GM18517 (cell line): Measurements from ENCODE around the gene PPFIA3.
A peak's percentile ranks its signal among the peaks of the same experiment; 100 is the strongest.
"Not testable (repeated sequence)": the region's sequence is repeated elsewhere in the genome, so short reads cannot be mapped to it uniquely, and the experiment has no call there.

Experiments
- ATAC-seq: cut with Tn5 transposase; IDR thresholded peaks from one replicate; pipeline ENCODE4 v1.9.1; 2021; ENCODE audit warnings: mild to moderate bottlenecking, moderate library complexity; ENCODE audit not compliant: unreplicated experiment

Gene PPFIA3

GRCh38 chr19:49121841-49122240 is 2.5 kb downstream of the PPFIA3 start:
- not testable (repeated sequence) for ATAC-seq

- ATAC-seq, result not testable (repeated sequence)
Observed at GRCh38 chr19:49123285-49123684, 3.9 kb downstream of the PPFIA3 start.

DNA sequence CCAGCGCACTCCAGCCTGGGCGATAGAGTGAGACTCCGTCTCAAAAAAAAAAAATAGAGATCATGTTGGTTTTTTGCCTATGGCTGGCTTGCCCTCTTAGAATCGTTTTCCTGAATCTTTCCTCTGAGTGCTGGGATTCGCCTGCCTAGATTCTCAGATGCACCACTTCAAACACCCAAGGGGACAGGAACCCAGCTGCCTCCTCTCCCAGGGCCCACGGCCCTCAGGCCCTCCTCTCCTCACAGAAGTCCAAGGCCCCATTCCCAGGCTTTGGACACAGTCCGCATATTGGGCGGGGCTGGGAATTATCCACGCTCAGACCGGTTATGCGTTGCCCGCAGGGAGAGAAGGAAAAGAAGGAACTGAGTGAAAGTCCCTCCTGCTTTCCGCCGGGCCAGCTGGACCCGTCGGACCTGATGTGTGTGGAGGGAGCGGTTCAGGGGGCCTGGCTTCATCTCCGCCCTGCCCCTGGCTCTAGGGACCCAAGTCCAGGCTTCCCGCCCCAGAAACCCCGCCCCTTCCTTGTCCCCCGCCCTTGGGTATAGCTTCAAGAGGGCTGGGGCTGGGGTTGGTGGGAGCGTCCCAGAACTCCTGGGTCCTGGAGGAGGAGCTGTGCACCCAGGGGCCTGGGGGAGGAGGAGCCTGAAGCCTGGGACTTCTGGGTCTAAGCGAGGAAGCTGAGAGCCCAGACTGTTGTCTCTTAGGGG is 5.8 kb downstream of the PPFIA3 start:
- no peak for ATAC-seq

DNA sequence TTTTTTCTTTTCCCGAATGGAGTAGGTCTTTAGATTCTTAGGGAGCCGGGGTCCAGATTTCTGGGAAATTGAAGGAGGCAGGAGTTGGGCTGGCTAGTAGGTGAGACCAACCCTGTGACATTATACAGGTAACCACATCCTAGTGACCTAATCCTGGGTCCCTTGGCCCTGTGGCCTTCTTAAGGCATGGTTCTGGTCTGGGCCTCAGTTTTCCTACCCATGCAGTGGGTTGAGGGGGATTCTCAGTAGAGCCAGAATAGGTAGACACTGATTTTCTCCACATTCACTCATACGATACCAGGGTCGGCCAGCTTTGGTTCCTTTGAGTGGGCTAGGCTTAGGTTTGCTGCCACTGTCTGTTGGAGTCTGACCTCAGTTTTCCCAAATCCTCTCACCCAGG is 7.2 kb downstream of the PPFIA3 start:
- ATAC-seq, result no peak

GRCh38 chr19:49127225-49127624 is 7.9 kb downstream of the PPFIA3 start:
- ATAC-seq, result not testable (repeated sequence)

DNA sequence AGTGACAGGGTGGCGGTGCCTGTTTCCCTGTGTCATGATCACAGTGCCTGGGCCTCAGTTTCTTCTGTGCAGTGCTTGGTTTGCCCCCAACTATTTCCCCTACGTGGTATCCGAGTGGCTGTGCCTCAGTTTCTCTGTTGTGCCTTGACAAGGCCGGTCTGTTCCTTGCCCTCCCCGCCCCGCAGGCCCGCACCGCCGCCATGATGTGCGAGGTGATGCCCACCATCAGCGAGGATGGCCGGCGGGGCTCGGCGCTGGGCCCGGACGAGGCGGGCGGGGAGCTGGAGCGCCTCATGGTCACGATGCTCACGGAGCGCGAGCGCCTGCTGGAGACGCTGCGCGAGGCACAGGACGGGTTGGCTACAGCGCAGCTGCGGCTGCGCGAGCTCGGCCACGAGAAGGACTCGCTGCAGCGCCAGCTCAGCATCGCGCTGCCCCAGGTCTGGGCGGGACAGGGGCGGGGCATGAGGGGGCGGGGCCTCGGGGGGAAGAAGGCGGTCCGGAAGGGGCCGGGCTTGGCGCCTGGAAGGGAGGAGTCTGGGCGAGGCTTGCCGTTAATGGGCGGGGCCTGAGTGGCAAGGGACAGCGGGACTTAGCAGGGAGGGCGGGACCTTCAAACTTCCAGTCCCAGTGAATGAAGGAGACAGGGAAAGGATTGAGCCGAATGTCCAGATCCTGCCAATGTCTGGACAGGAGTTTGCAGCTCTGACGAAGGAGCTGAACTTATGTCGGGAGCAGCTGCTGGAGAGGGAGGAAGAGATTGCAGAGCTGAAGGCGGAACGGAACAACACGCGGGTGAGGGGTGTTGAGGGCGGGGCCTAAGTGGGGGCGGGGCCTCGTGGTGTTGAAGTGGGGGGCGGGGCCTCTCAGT is 8.6 kb downstream of the PPFIA3 start:
- ATAC-seq, result peak; percentile 82

GRCh38 chr19:49128545-49129237 is 9.3 kb downstream of the PPFIA3 start:
- ATAC-seq, result no peak

GRCh38 chr19:49129238-49129583 is 9.9 kb downstream of the PPFIA3 start:
- no peak for ATAC-seq

GRCh38 chr19:49130325-49130724 is 11.0 kb downstream of the PPFIA3 start:
- no peak for ATAC-seq

DNA sequence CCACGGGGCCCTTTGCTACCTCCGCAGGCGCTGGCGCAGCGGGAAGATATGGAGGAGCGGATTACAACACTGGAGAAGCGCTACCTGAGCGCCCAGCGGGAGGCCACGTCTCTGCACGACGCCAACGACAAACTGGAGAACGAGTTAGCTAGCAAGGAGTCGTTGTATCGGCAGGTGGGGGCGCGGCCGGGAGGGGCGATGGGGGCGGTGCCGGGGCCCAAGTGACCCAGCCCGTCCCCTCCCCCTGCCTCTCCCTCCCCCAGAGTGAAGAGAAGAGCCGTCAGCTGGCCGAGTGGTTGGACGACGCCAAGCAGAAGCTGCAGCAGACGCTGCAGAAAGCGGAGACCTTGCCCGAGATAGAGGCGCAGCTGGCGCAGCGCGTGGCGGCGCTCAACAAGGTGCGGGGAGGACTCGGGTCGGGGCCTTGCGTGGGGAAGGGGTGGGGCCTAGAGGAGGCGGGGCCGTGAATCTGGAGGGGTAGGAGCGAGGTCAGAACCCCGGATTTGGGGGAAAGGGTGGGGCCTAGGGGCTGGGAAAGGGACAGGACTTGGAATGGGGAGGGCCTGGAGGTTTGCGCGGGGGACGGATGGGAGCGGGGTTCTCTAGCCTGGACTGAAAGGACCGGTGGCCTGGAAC is 13.7 kb downstream of the PPFIA3 start:
- ATAC-seq, result no peak

- ATAC-seq, result no peak
Observed at GRCh38 chr19:49133621-49134454, 14.5 kb downstream of the PPFIA3 start.

DNA sequence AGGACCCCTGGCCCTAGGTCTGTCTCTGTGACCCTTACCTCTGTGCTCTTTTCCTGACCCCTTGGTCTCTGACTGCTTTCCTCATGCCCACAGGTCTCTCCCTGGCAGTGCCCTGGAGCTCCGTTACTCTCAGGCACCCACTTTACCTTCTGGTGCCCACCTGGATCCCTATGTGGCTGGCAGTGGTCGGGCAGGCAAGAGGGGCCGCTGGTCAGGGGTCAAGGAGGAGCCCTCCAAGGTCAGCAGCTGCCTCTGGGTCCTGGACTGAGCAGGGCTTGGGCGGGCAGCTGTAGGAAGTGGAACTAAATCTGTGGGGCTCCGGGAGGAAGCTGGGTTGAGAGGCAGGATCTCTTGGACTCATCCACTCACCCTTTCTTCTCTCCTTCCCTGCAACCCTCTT is 16.3 kb downstream of the PPFIA3 start:
- ATAC-seq, result no peak

GRCh38 chr19:49136771-49137171 is 17.4 kb downstream of the PPFIA3 start:
- no peak for ATAC-seq

DNA sequence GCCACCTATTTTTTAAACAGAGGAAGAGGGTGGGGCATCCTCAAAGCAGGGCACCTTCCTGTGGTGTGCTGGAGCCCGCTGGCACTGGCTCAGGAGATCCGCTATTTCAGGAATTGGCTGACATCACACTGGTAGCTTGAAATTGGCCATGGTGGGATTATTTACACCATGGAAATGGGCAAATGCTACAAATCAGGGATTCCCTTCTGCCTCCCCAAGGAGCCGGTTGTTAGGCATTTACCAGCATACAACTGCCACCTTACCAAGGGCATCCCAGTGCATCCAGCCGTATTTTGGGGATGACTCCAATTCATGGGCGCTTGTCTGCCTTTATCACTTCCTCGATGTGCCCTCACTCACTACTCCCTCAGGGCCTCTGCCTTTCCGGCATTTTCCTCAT is 21.6 kb downstream of the PPFIA3 start:
- no peak for ATAC-seq

DNA sequence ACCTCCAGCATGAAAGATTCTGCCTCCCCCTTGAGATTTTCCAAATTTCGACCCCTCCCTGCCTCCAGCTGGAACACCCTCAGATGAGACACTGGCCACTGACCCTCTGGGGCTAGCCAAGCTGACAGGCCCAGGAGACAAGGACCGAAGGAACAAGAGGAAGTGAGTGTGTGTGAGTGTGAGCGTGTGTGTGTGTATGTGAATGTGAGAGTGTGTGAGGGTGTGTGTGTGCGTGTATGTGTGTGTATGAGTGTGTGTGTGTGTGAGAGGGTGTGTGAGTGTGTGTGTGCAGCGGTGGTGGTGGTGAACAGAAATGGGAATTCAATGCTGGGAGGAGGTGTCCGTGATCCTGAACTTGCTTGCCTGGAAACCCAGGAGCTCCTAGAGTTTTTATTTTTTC is 22.0 kb downstream of the PPFIA3 start:
- ATAC-seq, result no peak

DNA sequence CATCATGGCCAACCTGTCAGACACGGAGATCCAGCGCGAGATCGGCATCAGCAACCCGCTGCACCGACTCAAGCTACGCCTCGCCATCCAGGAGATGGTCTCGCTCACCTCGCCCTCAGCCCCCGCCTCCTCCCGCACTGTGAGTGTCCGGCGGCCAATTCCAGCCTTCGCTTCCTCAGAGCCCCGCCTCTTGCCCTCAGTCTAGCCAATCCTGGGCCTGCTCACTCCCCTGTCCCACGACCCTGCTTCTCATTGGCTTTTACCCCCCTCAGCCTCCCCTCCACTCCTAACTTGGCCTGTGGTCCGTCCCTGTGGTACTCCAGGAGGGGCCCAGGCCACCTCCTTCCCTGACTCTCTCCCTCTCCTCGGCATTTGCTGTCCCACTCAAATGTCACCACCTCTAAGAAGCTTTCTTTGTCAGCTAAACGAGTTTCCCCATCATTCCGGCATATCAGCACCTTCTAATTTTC is 23.6 kb downstream of the PPFIA3 start:
- ATAC-seq, result peak; percentile 78

DNA sequence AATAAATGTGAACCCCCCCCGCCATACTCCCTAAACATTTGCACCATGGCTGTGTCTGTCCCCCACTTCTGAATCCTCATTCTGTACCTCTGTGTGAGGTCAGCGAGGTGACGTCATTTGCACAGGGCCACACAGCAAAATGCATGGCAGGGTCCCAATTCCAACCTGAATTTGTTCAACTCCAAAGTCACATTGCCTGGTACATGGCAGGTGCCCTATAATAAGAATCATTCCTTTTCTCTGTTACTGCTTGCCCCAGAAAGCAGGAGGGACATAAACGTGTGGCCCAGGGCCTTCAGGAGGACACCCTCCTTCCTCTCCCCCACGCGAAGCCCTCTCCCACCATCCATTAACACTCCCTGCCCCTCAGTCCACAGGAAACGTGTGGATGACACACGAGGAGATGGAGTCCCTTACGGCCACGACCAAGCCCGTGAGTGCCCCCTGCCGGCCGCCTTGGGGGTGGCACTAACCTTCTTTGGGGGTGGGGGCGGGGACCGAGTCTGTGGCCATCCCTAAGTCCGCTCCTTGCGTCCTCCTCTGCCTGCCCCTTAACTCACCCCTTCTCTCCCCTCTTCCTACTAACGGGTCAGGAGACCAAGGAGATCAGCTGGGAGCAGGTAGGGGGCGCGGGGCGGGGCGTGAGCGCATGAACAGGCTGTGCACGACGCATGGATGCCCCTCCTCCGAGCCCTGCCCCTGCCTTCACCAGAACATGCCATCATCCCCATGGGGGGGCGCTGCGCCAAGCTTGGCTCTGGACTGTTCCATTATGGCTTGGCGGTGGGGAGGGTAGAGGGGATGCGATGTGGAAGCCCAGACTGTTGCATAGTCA is 26.4 kb downstream of the PPFIA3 start:
- no peak for ATAC-seq

DNA sequence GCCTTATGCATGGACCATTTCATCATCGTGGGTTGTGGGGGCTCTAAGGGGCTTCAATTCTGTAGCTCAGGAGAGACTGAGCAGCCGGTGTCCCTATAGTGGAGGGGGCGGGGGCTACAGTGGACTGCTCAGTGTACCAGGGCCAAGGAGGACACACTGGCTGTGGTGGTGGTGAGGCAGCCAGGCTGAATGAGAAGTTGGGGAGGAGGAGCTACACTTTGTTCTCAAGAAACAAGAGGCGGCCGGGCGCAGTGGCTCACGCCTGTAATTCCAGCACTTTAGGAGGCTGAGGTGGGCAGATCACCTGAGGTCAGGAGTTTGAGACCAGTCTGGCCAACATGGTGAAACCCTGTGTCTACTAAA is 27.0 kb downstream of the PPFIA3 start:
- ATAC-seq, result not testable (repeated sequence)

DNA sequence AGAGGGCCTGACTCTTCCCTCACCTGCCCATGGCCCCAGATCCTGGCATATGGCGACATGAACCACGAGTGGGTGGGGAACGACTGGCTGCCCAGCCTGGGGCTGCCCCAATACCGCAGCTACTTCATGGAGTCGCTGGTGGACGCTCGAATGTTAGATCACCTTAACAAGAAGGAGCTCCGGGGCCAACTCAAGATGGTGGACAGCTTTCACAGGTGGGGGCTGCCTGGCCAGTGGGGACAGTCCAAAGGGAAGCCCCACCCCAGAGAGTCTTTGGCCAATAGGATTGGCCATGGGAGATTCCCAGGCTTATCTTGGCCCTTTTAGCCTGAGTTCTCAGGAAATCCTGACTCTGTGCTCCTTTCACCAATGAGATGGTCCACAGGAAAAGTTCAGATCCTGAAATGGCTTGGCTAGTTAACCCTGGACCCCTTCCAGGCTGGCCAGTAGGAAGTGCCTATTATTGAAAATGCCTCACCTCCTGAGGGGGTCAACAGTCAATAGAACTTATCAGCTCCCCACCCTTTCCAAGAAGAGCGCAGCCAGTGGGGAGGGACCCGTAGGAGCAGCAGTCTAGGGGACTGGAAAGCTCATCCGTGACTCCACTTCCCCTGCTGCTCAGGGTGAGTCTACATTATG is 28.8 kb downstream of the PPFIA3 start:
- ATAC-seq, result no peak
